Spleen (tissue), 11 donors: ENCODE results near the gene DAPK2. TPM values are rescaled to one million over a fixed set of nuclear protein-coding genes. Genes with fewer than 3 reads are reported as not detected.

Experiments
- DNase-seq: peaks from one replicate; pipeline ENCODE4 v3.0.0-alpha.2; 2020
- H3K27ac ChIP-seq, 8 donors: fragments of 200-600 bp; sonication (generic) in 7 of 8; 1 replicate in 4 of 8; 2 replicates in 4 of 8; pipeline versions ENCODE4 v1.5.0 to v1.8.0; 2016 to 2021; ENCODE audit warnings: inconsistent platforms in 4 of 8, mild to moderate bottlenecking in 4 of 8, moderate library complexity in 1 of 8
- H3K27me3 ChIP-seq, 7 donors: fragments of 200-600 bp; sonication (generic) in 6 of 7; replicated peaks in 1 of 7; 1 replicate in 4 of 7; 2 replicates in 3 of 7; pipeline versions ENCODE4 v1.5.0 to v1.8.0; 2016 to 2021; ENCODE audit warnings: inconsistent platforms in 3 of 7, mild to moderate bottlenecking in 1 of 7
- H3K36me3 ChIP-seq, 6 donors: fragments of 200-600 bp; sonication (generic) in 5 of 6; 1 replicate in 4 of 6; 2 replicates in 2 of 6; pipeline versions ENCODE4 v1.5.0 to v1.8.0; 2016 to 2021; ENCODE audit warnings: inconsistent platforms in 2 of 6
- H3K4me1 ChIP-seq, 6 donors: fragments of 200-600 bp; sonication (generic) in 5 of 6; 1 replicate in 3 of 6; 2 replicates in 3 of 6; pipeline versions ENCODE4 v1.5.0 to v1.8.0; 2016 to 2021; ENCODE audit warnings: inconsistent platforms in 3 of 6
- H3K4me3 ChIP-seq, 8 donors: fragments of 200-600 bp; sonication (generic) in 7 of 8; 1 replicate in 4 of 8; 2 replicates in 4 of 8; pipeline versions ENCODE4 v1.5.0 to v1.8.0; 2016 to 2021; ENCODE audit warnings: inconsistent platforms in 4 of 8, mild to moderate bottlenecking in 4 of 8, moderate library complexity in 2 of 8
- H3K9me3 ChIP-seq, 8 donors: fragments of 200-600 bp; sonication (generic) in 7 of 8; 1 replicate in 4 of 8; 2 replicates in 4 of 8; pipeline versions ENCODE4 v1.5.0 to v1.8.0; 2016 to 2021; ENCODE audit warnings: inconsistent platforms in 4 of 8
- CTCF ChIP-seq, 11 experiments: fragments of 200-600 bp in 7 of 11; fragments of 450-650 bp in 4 of 11; sonication (generic) in 4 of 11; IDR thresholded peaks in 8 of 11; conservative IDR thresholded peaks in 3 of 11; 1 replicate in 7 of 11; 2 replicates in 4 of 11; pipeline versions ENCODE4 v1.4.0 to v1.8.0; 2016 to 2021; ENCODE audit warnings: antibody characterized with exemption in 11 of 11, inconsistent platforms in 4 of 11, mild to moderate bottlenecking in 1 of 11
- POLR2A ChIP-seq, 3 donors: fragments of 450-650 bp; IDR thresholded peaks; one replicate each; pipeline ENCODE4 v1.5.1; 2017; ENCODE audit warnings: antibody characterized with exemption in 3 of 3, mild to moderate bottlenecking in 1 of 3
- POLR2AphosphoS5 ChIP-seq, 3 donors: sonication (generic); formaldehyde crosslinking; IDR thresholded peaks; one replicate each; pipeline ENCODE4 v1.5.1; 2017; ENCODE audit warnings: antibody characterized with exemption in 3 of 3
- WGBS, 5 donors: extraction: QIAGEN DNeasy Blood & Tissue Kit in 3 of 5; methylation state at CpG; one replicate each; pipeline versions ENCODE4 v1.1.5 to v1.1.7; 2013 to 2018; 5-methylcytosine and 5-hydroxymethylcytosine counted together
- intact Hi-C: fragments of 100-400 bp; cut with DNase I; formaldehyde crosslinking; loops from one replicate; pipeline ENCODE4 v1.15.0; 2023; ENCODE audit warnings: low total_unique reads
- polyA plus RNA-seq, 3 donors: library from polyadenylated mRNA; stranded (reverse); fragments of 200-250 nt; gene quantifications; one replicate each; pipeline ENCODE4 v1.2.1, GENCODE V29; 2013
- total RNA-seq, 7 donors: library from RNA; depleted of rRNA in 3 of 7; stranded (reverse); fragments of >200 nt in 3 of 7; fragmentation: NEBNext Ultra II Directional in 4 of 7; extraction: Animal tissue kit (Norgen Biotek cat#: 25700) in 4 of 7; gene quantifications; one replicate each; pipeline versions ENCODE4 v1.1.0 to v1.2.1, GENCODE V29; 2016 to 2021
- donor health status: healthy with polysubstance abuse.
- donor health status: DM: no; HTN: no; CAD: no; lungs with moderate emphysema.
- donor health status: DM: no; HTN: no; CAD: no.
- donor health status: Bipolar disorder and iron deficiency.
- donor health status: healthy.
- donor health status: DM: no; HTN: no; CAD: no.
- donor health status: DM: yes; HTN: yes; CAD: no.

The DAPK2 gene
- total and polyA plus RNA-seq, 10 donors, result 4.9 to 38.3 (median 15.5) TPM

- no peaks in the 10 kb centered on the region for H3K36me3 ChIP-seq
- DNase-seq, result no peak
- H3K27me3 ChIP-seq, result no peaks in the 10 kb centered on the region
- peaks cover 31 to 76% (median 54%) of the 10 kb centered on the region in 6 donors for H3K4me1 ChIP-seq
- no peaks in the 10 kb centered on the region for H3K9me3 ChIP-seq
- no peak overlapping the region for H3K4me3 ChIP-seq
- H3K27ac ChIP-seq, result peak overlapping the region in 7 of 8 donors; percentile 73 to 89 (median 80)
- TF ChIP-seq POLR2AphosphoS5 (IDR thresholded peaks at IDR 0.05) (no peak), CTCF (IDR thresholded peaks at IDR 0.05 in 8 of 11, conservative IDR thresholded peaks at IDR 0.05 in 3 of 11) (peak in 1 of 11 experiments; percentile 11), POLR2A (IDR thresholded peaks at IDR 0.05) (no peak)
- WGBS, 5 donors, result 58 to 78% (median 61%) methylated on average over 4 of the region's 4 CpGs
- intact Hi-C loops, result no loop called here
Observed at GRCh38 chr15:63940966-63941620, 105.2 kb downstream of the DAPK2 start.

- Histone ChIP-seq H3K4me3 (peak overlapping the region in 1 of 8 donors; percentile 36), H3K9me3 (no peaks in the 10 kb centered on the region), H3K27me3 (no peaks in the 10 kb centered on the region), H3K27ac (peak overlapping the region; percentile 62 to 89 (median 80)), H3K4me1 (peaks cover 26 to 63% (median 41%) of the 10 kb centered on the region in 6 donors), H3K36me3 (no peaks in the 10 kb centered on the region)
- no peak for DNase-seq
- 9 to 35% (median 20%) methylated on average over 4 of the region's 4 CpGs for WGBS, 5 donors
- TF ChIP-seq POLR2A (IDR thresholded peaks at IDR 0.05) (no peak), POLR2AphosphoS5 (IDR thresholded peaks at IDR 0.05) (peak; percentile 29 to 88 (median 34))
- intact Hi-C loops, result no loop called here
Observed at GRCh38 chr15:63939531-63940130, 106.7 kb downstream of the DAPK2 start.

- H3K4me3 ChIP-seq, result peak overlapping the region in 1 of 8 donors; percentile 36
- peak overlapping the region; percentile 23 to 89 (median 80) for H3K27ac ChIP-seq
- no peaks in the 10 kb centered on the region for H3K27me3 ChIP-seq
- H3K36me3 ChIP-seq, result no peaks in the 10 kb centered on the region
- no peaks in the 10 kb centered on the region for H3K9me3 ChIP-seq
- 36 to 49% (median 40%) methylated on average over 6 of the region's 6 CpGs for WGBS, 5 donors
- intact Hi-C loops, result no loop called here
- peaks cover 26 to 57% (median 41%) of the 10 kb centered on the region in 6 donors for H3K4me1 ChIP-seq
- TF ChIP-seq POLR2AphosphoS5 (IDR thresholded peaks at IDR 0.05), result no peak
- no peak for TF ChIP-seq POLR2A (IDR thresholded peaks at IDR 0.05)
- no peak for TF ChIP-seq CTCF (IDR thresholded peaks at IDR 0.05 in 8 of 11, conservative IDR thresholded peaks at IDR 0.05 in 3 of 11)
- no peak for DNase-seq
Observed at GRCh38 chr15:63938486-63939061, 107.7 kb downstream of the DAPK2 start.

- no peak overlapping the region for H3K27ac ChIP-seq
- peaks cover 0 to 30% (median 0%) of the 10 kb centered on the region in 6 donors for H3K36me3 ChIP-seq
- no peaks in the 10 kb centered on the region for H3K27me3 ChIP-seq
- H3K9me3 ChIP-seq, result no peaks in the 10 kb centered on the region
- no peak for TF ChIP-seq POLR2A (IDR thresholded peaks at IDR 0.05)
- TF ChIP-seq CTCF (IDR thresholded peaks at IDR 0.05 in 8 of 11, conservative IDR thresholded peaks at IDR 0.05 in 3 of 11), result no peak
- no peak for TF ChIP-seq POLR2AphosphoS5 (IDR thresholded peaks at IDR 0.05)
- WGBS, 5 donors, result 88 to 97% (median 95%) methylated on average over 5 of the region's 5 CpGs
- H3K4me3 ChIP-seq, result no peak overlapping the region
- intact Hi-C loops, result no loop called here
- H3K4me1 ChIP-seq, result peaks cover 2 to 22% (median 9%) of the 10 kb centered on the region in 6 donors
- DNase-seq, result no peak
Observed at GRCh38 chr15:63933522-63933921, 112.8 kb downstream of the DAPK2 start.
